Nephron (organoid): Measurements from ENCODE around the gene SMTNL2.

Experiments used
- H3K27ac Mint-ChIP-seq, 3 experiments: 2 replicates each; pipeline ENCODE4 v1.8.0; 2020; ENCODE audit warnings: mixed read lengths in 3 of 3, mild to moderate bottlenecking in 2 of 3, moderate library complexity in 1 of 3
- H3K27me3 Mint-ChIP-seq: 2 replicates; pipeline ENCODE4 v1.8.0; 2021; ENCODE audit warnings: low read depth, mild to moderate bottlenecking, moderate library complexity, mixed read lengths
- H3K36me3 Mint-ChIP-seq: 2 replicates; pipeline ENCODE4 v1.8.0; 2020; ENCODE audit warnings: low read depth, mixed read lengths
- H3K4me1 Mint-ChIP-seq: 2 replicates; pipeline ENCODE4 v1.8.0; 2020; ENCODE audit warnings: mixed read lengths
- H3K4me3 Mint-ChIP-seq, 3 experiments: 2 replicates each; pipeline ENCODE4 v1.8.0; 2020; ENCODE audit warnings: mild to moderate bottlenecking in 3 of 3, mixed read lengths in 3 of 3, moderate library complexity in 2 of 3
- H3K9me3 Mint-ChIP-seq: 2 replicates; pipeline ENCODE4 v1.8.0; 2020; ENCODE audit warnings: mixed read lengths
- CTCF ChIP-seq, 3 experiments: fragments of 200-600 bp; sonication (generic); IDR thresholded peaks; one replicate each; pipeline ENCODE4 v1.5.0; 2021; ENCODE audit warnings: antibody characterized with exemption in 3 of 3; ENCODE audit not compliant: unreplicated experiment in 3 of 3

SMTNL2 gene

GRCh38 chr17:4544135-4544950, 40.0 kb upstream of the SMTNL2 start:
- no peaks in the 10 kb centered on the region for H3K9me3 Mint-ChIP-seq
- peaks cover 12% of the 10 kb centered on the region for H3K36me3 Mint-ChIP-seq
- no peak overlapping the region for H3K27ac Mint-ChIP-seq
- H3K4me1 Mint-ChIP-seq: no peaks in the 10 kb centered on the region
- H3K4me3 Mint-ChIP-seq: no peak overlapping the region
- TF ChIP-seq CTCF (IDR thresholded peaks at IDR 0.05; ENCODE audit: unreplicated experiment in 3 of 3): no peak
- no peaks in the 10 kb centered on the region for H3K27me3 Mint-ChIP-seq

GRCh38 chr17:4544951-4545216, 39.4 kb upstream of the SMTNL2 start:
- Mint-ChIP-seq H3K4me3 (no peak overlapping the region), H3K36me3 (peaks cover 8% of the 10 kb centered on the region), H3K9me3 (no peaks in the 10 kb centered on the region), H3K4me1 (no peaks in the 10 kb centered on the region), H3K27ac (no peak overlapping the region), H3K27me3 (no peaks in the 10 kb centered on the region)
- TF ChIP-seq CTCF (IDR thresholded peaks at IDR 0.05; ENCODE audit: unreplicated experiment in 3 of 3): no peak

- no peak overlapping the region for H3K27ac Mint-ChIP-seq
- no peaks in the 10 kb centered on the region for H3K27me3 Mint-ChIP-seq
Observed at GRCh38 chr17:4545217-4545951, 38.9 kb upstream of the SMTNL2 start.

GRCh38 chr17:4547118-4547906, 37.0 kb upstream of the SMTNL2 start:
- no peaks in the 10 kb centered on the region for H3K27me3 Mint-ChIP-seq
- TF ChIP-seq CTCF (IDR thresholded peaks at IDR 0.05; ENCODE audit: unreplicated experiment in 3 of 3): no peak
- peaks cover 19% of the 10 kb centered on the region for H3K36me3 Mint-ChIP-seq
- no peaks in the 10 kb centered on the region for H3K9me3 Mint-ChIP-seq
- no peak overlapping the region for H3K4me3 Mint-ChIP-seq
- no peaks in the 10 kb centered on the region for H3K4me1 Mint-ChIP-seq
- H3K27ac Mint-ChIP-seq: no peak overlapping the region

More at GRCh38 chr17:4545217-4545951, 38.9 kb upstream of the SMTNL2 start:
- TF ChIP-seq CTCF (IDR thresholded peaks at IDR 0.05; ENCODE audit: unreplicated experiment in 3 of 3): no peak
- H3K4me3 Mint-ChIP-seq: no peak overlapping the region
- H3K9me3 Mint-ChIP-seq: no peaks in the 10 kb centered on the region
- no peaks in the 10 kb centered on the region for H3K4me1 Mint-ChIP-seq
- H3K36me3 Mint-ChIP-seq: peaks cover 8% of the 10 kb centered on the region

- no peak overlapping the region for H3K27ac Mint-ChIP-seq
- H3K4me3 Mint-ChIP-seq: no peak overlapping the region
- no peak for TF ChIP-seq CTCF (IDR thresholded peaks at IDR 0.05; ENCODE audit: unreplicated experiment in 3 of 3)
- H3K36me3 Mint-ChIP-seq: peaks cover 19% of the 10 kb centered on the region
- no peaks in the 10 kb centered on the region for H3K27me3 Mint-ChIP-seq
- H3K4me1 Mint-ChIP-seq: no peaks in the 10 kb centered on the region
- H3K9me3 Mint-ChIP-seq: no peaks in the 10 kb centered on the region
Observed at GRCh38 chr17:4548061-4548461, 36.3 kb upstream of the SMTNL2 start.
